Skeletal muscle satellite cell (primary cell): ENCODE results near the gene ATP2A3.
"Not testable (repeated sequence)": the region's sequence is repeated elsewhere in the genome, so short reads cannot be mapped to it uniquely, and the experiment has no call there.

Experiments used
- H3K27me3 ChIP-seq: 2 replicates; pipeline ENCODE4 v1.7.0; 2013; ENCODE audit warnings: low read length; ENCODE audit not compliant: control insufficient read depth, insufficient read depth
- H3K36me3 ChIP-seq: 2 replicates; pipeline ENCODE4 v1.7.0; 2013; ENCODE audit warnings: mild to moderate bottlenecking, control low read depth, low read length; ENCODE audit not compliant: insufficient read depth
- H3K4me1 ChIP-seq: 2 replicates; pipeline ENCODE4 v1.7.0; 2013; ENCODE audit warnings: low read length; ENCODE audit not compliant: control insufficient read depth, insufficient read depth
- H3K4me2 ChIP-seq: 2 replicates; pipeline ENCODE4 v1.7.0; 2013; ENCODE audit warnings: mild to moderate bottlenecking, low read length
- H3K4me3 ChIP-seq: 2 replicates; pipeline ENCODE4 v1.7.0; 2013; ENCODE audit warnings: low read length
- H3K9ac ChIP-seq: 2 replicates; pipeline ENCODE4 v1.7.0; 2013; ENCODE audit warnings: mild to moderate bottlenecking, low read depth, low read length, moderate library complexity
- H3K9me3 ChIP-seq: replicated peaks from 2 replicates; pipeline ENCODE4 v1.7.0; 2013; ENCODE audit warnings: mild to moderate bottlenecking, control low read depth, low read length

The ATP2A3 gene

GRCh38 chr17:3950584-3950983 is 13.7 kb downstream of the ATP2A3 start:
- no peaks in the 10 kb centered on the region for H3K9me3 ChIP-seq
- H3K4me1 ChIP-seq = peaks cover 3% of the 10 kb centered on the region
- no peaks in the 10 kb centered on the region for H3K36me3 ChIP-seq
- no peak overlapping the region for H3K9ac ChIP-seq
- no peak overlapping the region for H3K4me2 ChIP-seq
- H3K4me3 ChIP-seq = no peak overlapping the region
- no peaks in the 10 kb centered on the region for H3K27me3 ChIP-seq

GRCh38 chr17:3949418-3949817 is 14.8 kb downstream of the ATP2A3 start:
- H3K36me3 ChIP-seq = no peaks in the 10 kb centered on the region

GRCh38 chr17:3948551-3948950 is 15.7 kb downstream of the ATP2A3 start:
- not testable (repeated sequence) for H3K4me3 ChIP-seq, H3K27me3 ChIP-seq, H3K36me3 ChIP-seq, H3K4me1 ChIP-seq, H3K9me3 ChIP-seq, H3K9ac ChIP-seq, H3K4me2 ChIP-seq

More at GRCh38 chr17:3949418-3949817, 14.8 kb downstream of the ATP2A3 start:
- Histone ChIP-seq H3K4me1 (peaks cover 5% of the 10 kb centered on the region), H3K4me2 (no peak overlapping the region), H3K9me3 (no peaks in the 10 kb centered on the region), H3K27me3 (no peaks in the 10 kb centered on the region), H3K9ac (no peak overlapping the region), H3K4me3 (no peak overlapping the region)

- Histone ChIP-seq H3K9me3 (no peaks in the 10 kb centered on the region), H3K9ac (no peak overlapping the region), H3K27me3 (no peaks in the 10 kb centered on the region), H3K36me3 (no peaks in the 10 kb centered on the region), H3K4me3 (no peak overlapping the region), H3K4me2 (no peak overlapping the region), H3K4me1 (peaks cover 9% of the 10 kb centered on the region)
These were observed 16.9 kb downstream of the ATP2A3 start for GRCh38 chr17:3947318-3947810.

- H3K9ac ChIP-seq = no peak overlapping the region
- H3K4me1 ChIP-seq = peaks cover 9% of the 10 kb centered on the region
- no peak overlapping the region for H3K4me2 ChIP-seq
- H3K36me3 ChIP-seq = no peaks in the 10 kb centered on the region
- no peaks in the 10 kb centered on the region for H3K9me3 ChIP-seq
- H3K27me3 ChIP-seq = no peaks in the 10 kb centered on the region
- no peak overlapping the region for H3K4me3 ChIP-seq
These were observed 17.5 kb downstream of the ATP2A3 start for GRCh38 chr17:3946711-3947235.

- H3K4me1 ChIP-seq = peaks cover 9% of the 10 kb centered on the region
- H3K4me2 ChIP-seq = peak overlapping the region; percentile 78
- H3K27me3 ChIP-seq = no peaks in the 10 kb centered on the region
- H3K36me3 ChIP-seq = no peaks in the 10 kb centered on the region
- peak overlapping the region; percentile 31 for H3K9ac ChIP-seq
- H3K9me3 ChIP-seq = no peaks in the 10 kb centered on the region
- peak overlapping the region; percentile 64 for H3K4me3 ChIP-seq
These were observed 19.5 kb downstream of the ATP2A3 start for GRCh38 chr17:3944485-3945388.

- H3K4me2 ChIP-seq = no peak overlapping the region
- H3K27me3 ChIP-seq = no peaks in the 10 kb centered on the region
- H3K9me3 ChIP-seq = no peaks in the 10 kb centered on the region
- no peaks in the 10 kb centered on the region for H3K36me3 ChIP-seq
- H3K4me1 ChIP-seq = peaks cover 9% of the 10 kb centered on the region
- H3K4me3 ChIP-seq = no peak overlapping the region
- no peak overlapping the region for H3K9ac ChIP-seq
These were observed 20.9 kb downstream of the ATP2A3 start for GRCh38 chr17:3943240-3943891.

- H3K4me2 ChIP-seq = no peak overlapping the region
- no peaks in the 10 kb centered on the region for H3K27me3 ChIP-seq
- no peak overlapping the region for H3K4me3 ChIP-seq
- H3K9me3 ChIP-seq = no peaks in the 10 kb centered on the region
- no peak overlapping the region for H3K9ac ChIP-seq
- peaks cover 6% of the 10 kb centered on the region for H3K4me1 ChIP-seq
- H3K36me3 ChIP-seq = no peaks in the 10 kb centered on the region
These were observed 23.1 kb downstream of the ATP2A3 start for GRCh38 chr17:3940965-3941698.

- Histone ChIP-seq H3K4me1 (no peaks in the 10 kb centered on the region), H3K36me3 (no peaks in the 10 kb centered on the region), H3K27me3 (no peaks in the 10 kb centered on the region), H3K9me3 (no peaks in the 10 kb centered on the region), H3K4me2 (no peak overlapping the region), H3K4me3 (no peak overlapping the region), H3K9ac (no peak overlapping the region)
These were observed 26.9 kb downstream of the ATP2A3 start for GRCh38 chr17:3937359-3937758.

- H3K4me2 ChIP-seq = no peak overlapping the region
- H3K36me3 ChIP-seq = no peaks in the 10 kb centered on the region
These were observed 28.3 kb downstream of the ATP2A3 start for GRCh38 chr17:3935825-3936355.

GRCh38 chr17:3935140-3935542 is 29.1 kb downstream of the ATP2A3 start:
- Histone ChIP-seq H3K27me3 (no peaks in the 10 kb centered on the region), H3K4me1 (no peaks in the 10 kb centered on the region), H3K9ac (no peak overlapping the region), H3K4me3 (no peak overlapping the region), H3K4me2 (no peak overlapping the region), H3K9me3 (no peaks in the 10 kb centered on the region), H3K36me3 (no peaks in the 10 kb centered on the region)

More at GRCh38 chr17:3935825-3936355, 28.3 kb downstream of the ATP2A3 start:
- H3K4me1 ChIP-seq = no peaks in the 10 kb centered on the region
- no peak overlapping the region for H3K4me3 ChIP-seq
- no peak overlapping the region for H3K9ac ChIP-seq
- no peaks in the 10 kb centered on the region for H3K27me3 ChIP-seq
- no peaks in the 10 kb centered on the region for H3K9me3 ChIP-seq
